GM18499 (cell line): Measurements from ENCODE around the gene VPS8.
A peak's percentile ranks its signal among the peaks of the same experiment; 100 is the strongest.
"Not testable (repeated sequence)": the region's sequence is repeated elsewhere in the genome, so short reads cannot be mapped to it uniquely, and the experiment has no call there.

Experiments
- ATAC-seq: cut with Tn5 transposase; IDR thresholded peaks from one replicate; pipeline ENCODE4 v1.9.1; 2021; ENCODE audit warnings: moderate number of reproducible peaks; ENCODE audit not compliant: insufficient read depth, unreplicated experiment

Gene VPS8

DNA sequence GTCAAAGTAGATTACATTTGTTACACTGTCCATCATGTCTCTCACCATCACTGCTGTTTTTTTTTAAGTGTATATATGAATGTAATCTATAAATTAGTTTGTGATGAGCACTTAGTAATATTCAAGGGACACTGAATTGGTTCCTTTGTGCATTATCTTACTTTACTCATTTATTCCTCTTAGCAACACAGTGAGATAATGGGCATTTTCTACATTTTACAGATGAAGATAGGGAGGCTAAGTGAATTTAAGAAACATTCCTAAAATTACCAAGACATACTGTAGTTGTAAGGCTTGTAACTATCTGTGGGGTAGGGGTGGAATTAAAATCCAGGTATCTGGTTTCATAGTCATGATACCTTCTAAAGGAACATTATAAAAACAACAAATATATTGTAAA is 33.9 kb downstream of the VPS8 start:
- ATAC-seq = no peak

DNA sequence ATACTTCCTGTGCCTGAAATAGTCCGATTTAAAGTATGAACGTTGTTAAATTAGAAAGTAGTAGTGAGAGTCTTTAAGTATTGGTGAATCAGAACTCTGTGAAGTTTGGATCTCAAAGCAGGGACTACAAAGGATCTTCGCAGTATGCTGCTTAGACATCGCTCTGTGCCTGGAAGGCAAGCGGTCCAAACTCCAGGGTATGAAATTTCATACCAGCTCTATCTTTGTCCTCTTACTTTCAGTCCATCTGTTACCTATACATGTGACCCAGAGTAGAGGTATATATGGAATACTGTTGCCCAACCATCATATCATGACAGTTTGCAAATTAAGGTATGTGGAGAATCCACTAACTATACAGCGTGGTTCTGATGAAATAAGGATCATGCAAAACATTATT is 34.5 kb downstream of the VPS8 start:
- no peak for ATAC-seq

DNA sequence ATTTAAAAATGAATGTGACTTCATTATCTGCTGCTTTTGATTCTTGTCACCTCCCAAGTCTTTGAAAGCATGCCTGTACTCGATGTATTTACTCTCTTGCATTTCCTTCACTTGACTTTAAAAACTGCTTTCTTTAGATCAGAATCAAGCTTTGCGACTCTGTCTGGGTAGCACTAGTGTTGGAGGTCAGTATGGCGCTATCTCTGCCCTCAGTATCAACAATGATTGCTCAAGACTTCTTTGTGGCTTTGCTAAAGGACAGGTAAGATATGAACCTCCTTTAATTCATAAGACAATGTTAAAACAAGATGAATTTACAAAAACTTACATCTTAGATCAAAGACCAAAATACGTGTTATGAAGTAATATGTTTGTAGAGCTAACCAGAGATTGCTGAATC is 37.0 kb downstream of the VPS8 start:
- no peak for ATAC-seq

DNA sequence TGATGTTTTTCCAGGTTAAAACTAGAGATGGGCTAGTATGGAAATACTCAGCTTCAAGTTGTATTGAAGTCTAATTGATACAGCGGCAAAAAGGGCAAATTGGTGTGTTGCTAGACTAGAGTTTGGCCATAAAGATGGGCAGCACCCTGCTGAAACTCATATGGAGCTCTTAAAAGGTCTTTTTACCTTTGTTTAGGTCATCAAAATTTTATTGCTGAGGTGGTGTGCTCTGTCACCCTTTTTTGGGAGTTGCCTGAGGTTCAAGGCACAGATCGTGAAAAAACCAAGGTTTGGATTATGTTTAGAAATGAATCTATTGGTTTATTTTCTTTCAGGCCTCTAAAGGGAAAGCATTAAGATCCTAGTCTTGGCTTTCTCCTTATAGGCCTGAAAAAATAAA is 38.2 kb downstream of the VPS8 start:
- ATAC-seq = no peak

DNA sequence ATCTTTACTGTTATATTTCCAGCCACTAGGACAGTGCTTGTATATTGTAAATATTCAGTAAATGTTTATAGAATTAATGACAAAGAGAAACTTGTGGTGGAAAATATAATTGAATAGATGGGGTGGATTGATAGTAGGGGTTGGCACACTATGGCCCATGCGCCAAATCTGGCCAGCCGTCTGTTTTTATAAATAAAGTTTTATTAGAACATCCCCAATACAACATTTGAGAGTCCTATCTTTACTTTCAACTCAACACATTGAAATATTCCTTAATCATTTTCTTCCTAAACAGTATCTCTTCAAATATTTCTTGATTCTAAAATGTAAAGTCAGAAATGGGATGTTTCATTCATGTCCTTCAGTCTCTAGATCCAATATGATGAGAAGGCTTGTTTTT is 45.1 kb downstream of the VPS8 start:
- ATAC-seq = no peak

DNA sequence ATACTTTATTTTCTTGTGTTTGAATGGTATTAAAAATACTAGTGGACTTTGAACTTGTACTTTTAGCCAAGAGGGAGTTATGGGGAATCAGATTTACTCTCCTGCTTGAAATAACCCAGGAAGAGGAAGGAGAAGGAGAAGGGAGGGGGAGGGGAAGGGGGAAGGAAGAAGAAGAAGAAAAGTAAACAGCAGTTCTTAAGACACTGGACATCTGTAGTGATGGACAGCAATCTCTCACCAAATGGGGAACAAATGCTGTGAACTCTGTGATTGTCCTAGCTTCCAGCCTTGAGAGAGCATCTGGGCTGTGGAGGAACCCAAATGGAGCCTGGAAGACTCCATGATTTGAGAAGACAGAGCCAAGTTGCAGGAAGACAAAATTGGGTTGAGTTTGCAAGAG is 52.0 kb downstream of the VPS8 start:
- no peak for ATAC-seq

DNA sequence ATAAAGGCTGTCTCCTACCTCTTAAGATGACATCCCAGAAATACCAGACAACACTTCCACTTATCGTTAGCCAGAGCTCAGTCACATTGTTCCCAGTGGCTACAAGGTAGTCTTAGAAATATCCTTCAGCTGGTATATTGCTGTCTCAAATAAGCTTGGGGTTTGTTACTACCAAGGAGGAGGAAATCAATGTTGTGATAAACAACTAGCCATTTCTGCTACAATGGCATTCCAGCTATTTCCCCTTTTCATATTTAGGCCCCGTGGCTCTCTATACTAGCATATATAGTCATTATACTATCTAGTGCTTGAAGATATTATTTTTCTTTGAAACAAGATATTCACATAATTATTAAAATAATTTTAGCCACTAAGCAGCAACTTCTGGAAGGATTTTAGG is 56.5 kb downstream of the VPS8 start:
- ATAC-seq = no peak

DNA sequence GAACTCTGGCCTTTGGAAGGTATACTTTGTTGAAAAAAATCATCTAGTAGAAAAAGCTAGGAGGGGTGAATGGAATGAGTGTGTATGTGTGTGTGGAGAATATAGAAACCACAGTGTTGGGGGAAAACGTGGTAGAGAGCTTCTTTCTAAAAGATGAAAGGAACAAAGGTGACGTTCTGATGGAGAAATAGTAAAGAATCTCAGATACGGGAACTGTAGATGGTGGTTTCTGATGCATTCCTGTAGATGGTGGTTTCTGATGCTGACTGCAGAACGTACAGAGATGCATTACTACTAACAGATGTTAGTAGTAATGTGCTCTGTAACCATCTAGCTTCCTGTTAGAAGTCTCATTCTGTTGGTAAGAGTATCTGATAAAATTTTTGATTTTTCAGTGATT is 60.2 kb downstream of the VPS8 start:
- ATAC-seq = no peak

DNA sequence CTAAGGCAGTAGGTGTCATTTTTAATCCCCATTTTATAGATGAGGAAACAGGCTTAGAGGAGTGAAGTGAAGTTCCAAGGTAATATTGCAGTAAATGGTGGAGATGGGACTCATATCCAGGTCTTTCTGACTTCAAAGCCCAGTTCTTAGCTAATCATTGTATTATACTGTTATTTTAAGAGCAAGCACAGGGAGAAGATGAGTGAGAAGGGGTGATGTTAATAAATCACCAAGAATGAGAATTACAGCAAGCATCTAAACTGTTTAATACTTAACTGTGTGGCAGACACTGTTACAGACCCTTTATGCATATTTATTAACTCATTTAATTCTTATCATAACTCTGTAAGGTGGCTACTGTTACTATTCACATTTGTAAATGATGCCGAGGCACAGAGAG is 61.2 kb downstream of the VPS8 start:
- ATAC-seq = no peak

DNA sequence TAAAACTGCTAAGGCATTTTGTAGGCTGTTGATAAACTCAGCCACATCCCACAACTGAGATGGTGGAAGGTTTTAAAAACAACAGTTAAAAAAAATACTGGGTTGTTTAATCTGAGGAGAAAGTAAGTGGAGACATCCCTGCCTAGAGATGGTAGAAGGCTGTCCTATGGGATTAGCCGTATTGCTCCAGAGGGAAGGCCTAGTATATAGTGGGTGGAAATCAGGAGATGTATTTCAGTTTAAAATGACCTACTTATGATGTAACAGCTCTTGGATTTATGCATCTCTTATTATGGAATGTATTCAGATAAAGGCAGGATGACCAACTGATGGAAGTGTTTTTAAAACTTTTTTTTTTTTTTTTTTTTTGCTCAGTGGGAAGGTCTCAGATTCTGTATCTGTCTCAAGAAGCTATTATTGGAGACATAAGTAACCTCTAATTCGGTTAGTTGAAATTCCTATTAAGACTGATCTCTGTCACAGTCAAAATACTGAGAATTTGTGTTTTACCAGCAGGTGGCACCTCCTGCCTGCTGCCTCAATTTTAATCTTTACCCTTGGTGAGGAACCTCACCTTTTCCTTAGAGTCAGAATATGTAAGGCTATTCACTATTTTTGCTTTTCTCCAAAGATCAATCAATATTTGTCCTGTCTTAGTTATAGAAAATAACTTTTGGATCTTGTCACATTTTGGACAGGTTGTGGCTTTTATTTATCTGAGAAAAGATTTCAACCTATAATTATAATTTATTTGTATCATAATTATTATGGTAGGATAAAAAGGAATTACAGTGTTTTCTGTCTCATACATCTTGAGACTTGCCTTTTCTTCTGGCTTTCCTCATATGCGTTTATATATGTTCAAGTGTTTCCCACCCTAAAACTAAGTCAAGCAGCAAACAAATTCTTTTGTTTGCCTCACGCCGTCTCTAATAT is 63.0 kb downstream of the VPS8 start:
- no peak for ATAC-seq

DNA sequence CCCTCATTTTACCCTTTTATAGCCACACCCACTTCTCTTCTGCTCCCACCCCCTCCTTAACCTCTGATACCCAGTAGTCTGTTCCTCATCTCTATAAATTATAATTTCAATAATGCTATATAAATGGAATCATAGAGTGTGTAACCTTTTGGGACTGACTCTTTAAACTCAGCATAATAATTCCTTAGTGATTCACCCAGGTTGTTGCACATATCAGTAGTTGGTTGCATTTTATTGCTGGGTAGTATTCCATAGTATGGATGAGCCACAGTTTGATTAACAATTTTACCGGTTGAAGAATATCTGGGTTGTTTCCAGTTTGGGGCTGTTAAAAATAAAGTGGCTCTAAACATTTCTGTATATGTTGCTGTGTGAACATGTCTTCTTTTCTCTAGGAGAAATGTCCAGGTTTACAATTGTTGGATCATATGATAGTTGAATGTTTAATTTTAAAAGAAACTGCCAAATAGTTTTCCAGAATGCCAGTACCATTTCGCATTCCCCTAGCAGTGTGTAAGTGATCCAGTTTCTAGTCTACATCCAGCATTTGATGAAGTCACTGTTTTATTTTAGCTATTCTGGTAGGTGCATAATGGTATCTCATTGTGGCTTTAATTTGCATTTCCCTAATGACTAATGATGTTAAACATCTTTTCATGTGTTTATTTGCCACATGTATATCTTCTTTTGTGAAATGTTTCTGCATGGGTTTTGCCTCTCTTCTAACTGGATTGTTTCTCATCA is 68.5 kb downstream of the VPS8 start:
- ATAC-seq = no peak

DNA sequence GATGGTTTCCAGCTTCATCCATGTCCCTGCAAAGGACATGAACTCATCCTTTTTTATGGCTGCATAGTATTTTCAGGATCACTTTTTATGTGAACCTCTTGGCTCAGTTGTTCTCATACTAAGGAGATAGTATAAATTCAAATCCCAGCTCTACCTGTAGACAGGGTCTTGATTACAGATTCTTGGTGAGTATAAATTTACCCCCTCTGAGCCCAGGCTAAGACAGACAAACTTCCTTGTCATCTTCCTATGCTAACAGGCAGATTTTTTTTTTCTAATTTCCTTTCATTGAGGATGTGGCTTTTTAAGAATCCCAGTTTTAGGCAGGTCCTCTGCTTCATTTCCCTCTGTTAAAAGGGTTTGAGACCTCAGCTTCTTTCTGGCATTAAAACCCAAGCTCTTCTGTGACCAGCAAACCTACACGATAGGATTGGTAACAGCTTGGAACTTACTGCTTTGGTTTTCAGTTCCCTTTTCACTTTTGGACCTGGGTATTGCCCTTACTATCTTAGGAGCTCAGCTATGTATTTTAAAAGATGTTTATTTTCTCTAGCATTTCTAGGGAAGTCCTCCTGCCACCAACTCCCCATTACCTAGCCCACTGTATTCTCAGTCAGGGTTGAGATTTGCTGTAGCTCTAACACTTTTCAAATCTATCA is 72.5 kb downstream of the VPS8 start:
- ATAC-seq = peak; percentile 64

DNA sequence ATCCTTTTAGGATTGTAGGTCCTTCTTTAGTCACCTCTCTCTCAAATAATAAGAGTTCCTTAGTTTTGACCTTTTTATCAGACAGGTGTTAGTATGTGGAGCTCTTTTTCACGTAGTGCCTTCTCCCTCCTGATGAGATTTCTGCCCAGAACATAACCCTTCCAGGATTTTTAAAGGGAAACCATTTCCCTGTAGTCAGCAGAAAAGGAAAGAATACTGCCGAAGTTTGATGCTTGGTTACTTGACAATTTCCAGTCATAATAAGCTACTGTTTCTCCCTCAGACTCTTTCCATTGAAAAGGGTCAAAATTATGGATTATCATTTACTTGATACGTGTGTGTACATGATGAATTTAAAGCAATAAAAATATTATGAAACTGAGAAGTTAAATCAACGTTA is 73.1 kb downstream of the VPS8 start:
- ATAC-seq = no peak

DNA sequence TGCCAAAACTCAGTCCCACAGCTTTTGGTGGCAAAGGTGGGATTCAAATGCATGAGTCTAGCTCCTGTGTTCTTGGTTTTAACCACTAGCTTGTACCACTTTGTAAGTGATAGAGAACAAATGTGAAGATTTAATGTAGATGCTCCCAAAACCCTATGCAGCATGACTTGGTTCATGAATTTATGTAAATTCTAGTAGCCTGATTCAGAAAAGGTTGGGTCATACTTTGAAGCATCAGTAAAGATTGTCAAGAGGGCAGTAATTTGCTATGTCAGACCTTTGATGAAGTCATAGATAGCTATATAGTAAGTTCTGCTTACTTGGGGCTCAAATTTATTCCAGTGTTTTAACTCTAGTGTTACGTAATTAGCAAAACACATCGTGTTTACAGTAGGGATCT is 75.6 kb downstream of the VPS8 start:
- no peak for ATAC-seq

DNA sequence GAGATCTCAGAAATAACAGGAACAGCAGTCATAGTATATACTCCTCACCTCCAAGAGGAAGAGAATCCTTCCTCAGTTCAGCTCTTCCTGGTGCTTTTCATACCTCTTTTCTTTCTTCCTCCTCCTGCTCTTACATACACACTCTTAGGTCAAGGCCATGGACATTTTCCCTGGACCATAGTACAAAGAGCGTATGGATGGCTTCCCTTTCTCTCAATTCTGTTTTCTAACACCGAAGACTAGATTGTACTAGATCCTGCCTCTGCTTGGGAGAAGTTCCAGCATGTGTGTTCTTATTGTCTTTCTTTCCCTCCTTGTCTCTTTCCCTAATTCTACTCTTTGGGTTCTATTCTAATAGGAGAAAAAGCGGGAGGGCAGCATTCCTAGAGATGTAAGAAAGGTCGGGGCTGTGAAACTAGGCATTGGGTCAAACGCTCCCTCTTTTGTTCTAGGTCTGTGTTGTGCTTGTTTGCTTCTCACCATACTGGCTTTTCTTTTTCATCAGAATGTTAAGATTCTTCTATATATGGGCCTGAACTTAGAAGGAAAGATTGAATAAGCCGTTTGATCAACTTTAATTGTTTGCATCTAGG is 77.4 kb downstream of the VPS8 start:
- no peak for ATAC-seq

DNA sequence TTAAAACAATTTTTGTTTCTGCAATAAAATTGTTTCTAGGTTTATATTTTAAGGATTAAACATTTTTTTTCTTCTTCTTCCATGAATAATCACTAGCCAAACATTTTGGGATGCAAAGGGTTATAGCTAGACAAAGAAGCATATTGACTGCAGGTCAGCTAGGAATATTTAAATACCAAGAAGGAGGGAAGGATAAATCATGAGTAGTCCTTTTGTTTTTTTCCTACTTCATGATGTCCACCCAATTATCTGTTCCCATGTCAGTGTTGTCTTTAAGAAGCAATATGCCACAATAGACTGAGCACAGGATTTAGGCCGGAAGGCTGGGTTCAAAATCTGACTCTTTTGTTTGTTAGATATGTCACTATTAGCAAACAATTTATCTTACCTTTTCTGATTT is 82.1 kb downstream of the VPS8 start:
- no peak for ATAC-seq

DNA sequence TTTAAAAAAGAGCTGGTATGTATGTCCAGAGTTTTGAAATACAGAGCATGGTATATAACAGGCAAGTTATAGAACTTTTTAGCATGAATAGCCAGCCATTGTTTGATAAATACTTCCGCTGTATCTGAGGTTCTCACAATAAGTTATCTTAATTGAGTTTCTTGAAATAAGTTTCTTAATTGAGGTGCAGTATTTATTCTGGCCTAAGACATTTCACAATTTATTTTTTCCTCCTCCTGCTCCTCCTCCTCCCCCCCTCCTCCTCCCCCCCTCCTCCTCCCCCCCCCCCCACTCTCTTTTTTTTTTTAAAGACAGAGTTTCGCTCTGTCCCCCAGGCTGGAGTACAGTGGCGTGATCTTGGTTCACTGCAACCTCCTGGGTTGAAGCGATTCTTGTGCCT is 83.4 kb downstream of the VPS8 start:
- no peak for ATAC-seq

DNA sequence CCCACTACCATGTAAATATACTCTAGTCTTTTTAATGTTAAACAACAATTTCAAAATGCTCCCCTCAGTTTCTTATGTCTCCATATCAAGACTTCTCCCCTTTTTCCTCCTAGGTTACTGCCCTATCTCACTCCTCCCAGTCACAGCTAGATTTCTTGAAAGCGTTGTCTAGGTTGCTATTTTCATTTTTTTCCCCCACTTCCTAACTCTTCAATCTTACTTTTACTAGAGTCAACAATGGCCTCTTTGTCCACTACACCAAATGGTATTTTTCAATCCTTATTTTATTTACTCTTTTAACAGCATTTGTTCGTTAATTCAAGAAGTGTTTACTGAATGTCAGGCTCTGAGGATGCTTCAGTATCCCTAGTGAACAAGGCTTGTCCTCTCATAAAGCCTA is 84.4 kb downstream of the VPS8 start:
- ATAC-seq = no peak

DNA sequence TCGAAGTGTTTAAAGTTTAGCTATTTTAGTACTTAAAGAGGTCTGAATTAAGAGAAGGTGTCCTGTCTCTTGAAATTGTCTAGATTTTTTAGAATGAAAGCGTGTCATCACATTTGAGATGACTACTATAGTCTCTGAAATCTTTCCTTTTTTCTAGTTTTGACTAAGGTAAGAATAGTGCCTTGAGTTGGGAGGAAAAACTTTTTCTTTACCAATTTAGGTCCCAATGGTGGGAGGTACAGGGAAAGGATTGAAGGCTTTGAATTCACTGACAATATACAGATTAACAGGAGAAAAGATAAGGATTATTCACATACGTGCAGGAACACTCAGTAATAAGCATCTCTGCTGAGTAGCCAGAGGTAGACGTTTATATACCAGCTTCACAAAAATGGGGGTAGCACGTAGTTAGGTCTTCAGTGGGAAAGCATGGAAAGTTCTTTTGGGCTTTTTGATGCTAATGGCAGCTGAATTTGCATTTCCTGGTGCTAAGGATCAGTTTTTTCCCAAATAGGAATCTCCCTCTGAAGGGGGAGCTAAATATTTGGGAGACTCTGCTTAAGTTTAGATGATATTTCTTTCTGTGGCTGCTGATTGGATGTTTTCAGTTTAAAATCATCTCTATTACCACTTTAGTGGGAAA is 88.1 kb downstream of the VPS8 start:
- ATAC-seq = no peak

DNA sequence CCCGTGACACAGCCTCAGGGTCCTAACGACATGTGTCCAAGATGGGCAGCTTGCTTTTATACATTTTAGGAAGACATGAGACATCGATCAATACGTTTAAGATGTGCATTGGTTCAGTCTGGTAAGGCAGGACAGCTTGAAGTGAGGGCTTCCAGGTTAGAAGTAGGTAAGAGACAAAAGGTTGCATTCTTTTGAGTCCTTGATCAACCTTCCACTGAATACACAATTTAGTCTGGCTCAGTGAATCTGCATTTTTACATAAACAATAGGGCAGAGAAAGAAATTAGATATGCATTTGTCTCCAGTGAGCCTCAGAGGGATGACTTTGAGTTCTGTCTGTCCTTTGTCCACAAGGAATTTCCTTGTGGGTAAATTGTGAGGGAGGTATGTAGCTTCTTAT is 95.1 kb downstream of the VPS8 start:
- not testable (repeated sequence) for ATAC-seq
